K562 (cell line): ENCODE measurements around the gene ERP44. TPM values are rescaled to one million over a fixed set of nuclear protein-coding genes. Genes with fewer than 3 reads are reported as not detected.

ENCODE experiments used
- ATF1 ChIP-seq, 2 experiments: fragments of 450-650 bp in 1 of 2; IDR thresholded peaks; 2 replicates each; pipeline ENCODE4 v1.6.1; 2016; ENCODE audit warnings: missing compliant biosample characterization in 1 of 2, missing genetic modification characterization in 1 of 2
- CBFB ChIP-seq: sonication (generic); formaldehyde crosslinking; IDR thresholded peaks from 2 replicates; pipeline ENCODE4 v1.4.0; 2020; ENCODE audit warnings: mild to moderate bottlenecking, missing genetic modification reagents
- CCNT2 ChIP-seq: IDR thresholded peaks from 2 replicates; pipeline ENCODE4 v1.6.1; 2011; ENCODE audit warnings: borderline replicate concordance, low read depth, mild to moderate bottlenecking, moderate library complexity, mixed read lengths, low read length; ENCODE audit not compliant: insufficient read length; ENCODE audit errors: extremely low read depth
- ERF ChIP-seq: fragments of 450-650 bp; formaldehyde crosslinking; IDR thresholded peaks from 2 replicates; pipeline ENCODE4 v1.4.0; 2020; ENCODE audit warnings: mild to moderate bottlenecking, mixed read lengths
- HMG20A ChIP-seq: fragments of 450-650 bp; formaldehyde crosslinking; conservative IDR thresholded peaks from 2 replicates; pipeline ENCODE4 v1.4.0; 2020; ENCODE audit warnings: mild to moderate bottlenecking, mixed read lengths
- HOXB6 ChIP-seq: fragments of 250-450 bp; sonication (Bioruptor Pico); IDR thresholded peaks from 2 replicates; pipeline ENCODE4 v1.5.1; 2022; ENCODE audit warnings: mild to moderate bottlenecking, borderline replicate concordance
- LEF1 ChIP-seq: fragments of 450-650 bp; IDR thresholded peaks from 2 replicates; pipeline ENCODE4 v1.6.1; 2016; ENCODE audit warnings: mild to moderate bottlenecking
- MAFF ChIP-seq: IDR thresholded peaks from 2 replicates; pipeline ENCODE4 v1.6.1; 2012; ENCODE audit warnings: low read length, improper control_type of control experiment
- MAFG ChIP-seq: fragments of 450-650 bp; conservative IDR thresholded peaks from 2 replicates; pipeline ENCODE4 v1.6.1; 2016; ENCODE audit warnings: missing genetic modification characterization, missing compliant biosample characterization
- MAFK ChIP-seq: IDR thresholded peaks from 2 replicates; pipeline ENCODE4 v1.6.1; 2011; ENCODE audit warnings: low read length, improper control_type of control experiment
- MCM2 ChIP-seq: fragments of 450-650 bp; IDR thresholded peaks from 2 replicates; pipeline ENCODE4 v1.6.1; 2017; ENCODE audit warnings: low read depth, mild to moderate bottlenecking
- RBM17 ChIP-seq: fragments of 200-400 bp; formaldehyde crosslinking; IDR thresholded peaks from 2 replicates; pipeline ENCODE4 v1.6.1; 2017; ENCODE audit warnings: low read depth, mild to moderate bottlenecking, low read length, borderline replicate concordance
- TAL1 ChIP-seq: fragments of 450-650 bp; IDR thresholded peaks from 2 replicates; pipeline ENCODE4 v1.6.1; 2016; ENCODE audit warnings: mild to moderate bottlenecking
- TEAD4 ChIP-seq, 2 experiments: sonication (generic) in 1 of 2; formaldehyde crosslinking in 1 of 2; IDR thresholded peaks; 2 replicates each; pipeline versions ENCODE4 v1.6.1 to v1.8.0; 2012 to 2022; ENCODE audit warnings: borderline replicate concordance in 1 of 2, inconsistent platforms in 1 of 2, low read length in 1 of 2, mild to moderate bottlenecking in 1 of 2, missing genetic modification reagents in 1 of 2
- YBX1 ChIP-seq: fragments of 450-650 bp; IDR thresholded peaks from 2 replicates; pipeline ENCODE4 v1.7.1; 2016; ENCODE audit warnings: mild to moderate bottlenecking
- ZNF224 ChIP-seq: sonication (generic); formaldehyde crosslinking; IDR thresholded peaks from 2 replicates; pipeline ENCODE4 v1.8.0; 2022; ENCODE audit warnings: mild to moderate bottlenecking, missing genetic modification reagents
- ZNF316 ChIP-seq: fragments of 450-650 bp; IDR thresholded peaks from 2 replicates; pipeline ENCODE4 v1.6.1; 2016
- polyA plus RNA-seq, 8 experiments: library from polyadenylated mRNA; depleted of rRNA in 4 of 8; stranded (reverse) in 5 of 8; unstranded in 3 of 8; fragments of >200 nt; fragmentation: Nextera tagmentation in 2 of 8; fragmentation: Illumina TruSeq in 1 of 8; extraction: Ambion mirVana in 2 of 8; extraction: Trizol in 1 of 8; gene quantifications; 2 replicates each; pipeline versions ENCODE4 v1.2.1 to v1.2.3, GENCODE V29; 2011 to 2014; ENCODE audit warnings: inconsistent platforms in 1 of 8, missing spikeins in 1 of 8
- total RNA-seq, 7 experiments: library from RNA; depleted of rRNA in 6 of 7; stranded (reverse); fragments of >200 nt in 6 of 7; fragmentation: Illumina TruSeq in 2 of 7; extraction: Trizol in 2 of 7; gene quantifications; 2 replicates each; pipeline versions ENCODE4 v1.2.1 to v1.2.3, GENCODE V29; 2011 to 2021; ENCODE audit warnings: low replicate concordance in 1 of 7
- TF ChIP-seq, protein P1 (sequence below): fragments of 250-450 bp; sonication (Bioruptor Pico); IDR thresholded peaks from 2 replicates; pipeline ENCODE4 v1.4.0; 2020
- TF ChIP-seq, protein P2 (sequence below): fragments of 450-650 bp; IDR thresholded peaks from one replicate; pipeline ENCODE4 v1.6.1; 2018; ENCODE audit warnings: mild to moderate bottlenecking, moderate library complexity; ENCODE audit not compliant: partially characterized antibody
- TF ChIP-seq, protein P3 (sequence below), 2 experiments: IDR thresholded peaks; 2 replicates each; pipeline ENCODE4 v1.6.1; 2012; ENCODE audit warnings: improper control_type of control experiment in 2 of 2, low read depth in 2 of 2, low read length in 2 of 2, borderline replicate concordance in 1 of 2
- TF ChIP-seq, protein P4 (sequence below): IDR thresholded peaks from 2 replicates; pipeline ENCODE4 v1.6.1; 2014; ENCODE audit warnings: antibody characterized with exemption
- TF ChIP-seq, protein P5 (sequence below): fragments of 450-650 bp; IDR thresholded peaks from 2 replicates; pipeline ENCODE4 v1.6.1; 2016; ENCODE audit warnings: borderline replicate concordance

Gene ERP44
- total and polyA plus RNA-seq, 9 of the 15 experiments (the other 6 are each of a cell fraction or from before 2014, with no cell fraction given): 9.2 to 23.4 (median 13.6) TPM

DNA sequence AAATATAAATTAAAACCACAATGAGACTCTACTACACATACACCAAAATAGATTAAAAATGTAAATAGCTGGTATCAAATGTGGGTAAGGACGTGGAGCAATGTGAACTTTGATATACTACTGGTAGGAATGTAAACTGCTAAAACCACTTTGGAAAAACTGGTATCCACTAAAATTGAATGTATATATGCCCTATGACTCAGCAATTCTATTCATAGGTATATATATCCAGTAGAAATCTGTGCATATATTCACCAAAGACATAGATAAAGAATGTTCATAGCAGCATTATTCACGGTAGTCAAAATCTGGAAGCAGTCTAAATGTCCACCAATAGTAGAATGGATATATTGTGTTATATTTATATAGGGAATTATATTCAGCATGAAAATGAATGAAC lies 85.2 kb downstream of the ERP44 start (continued):
- TF ChIP-seq RBM17 (no peak), TEAD4 (IDR thresholded peaks at IDR 0.05; ENCODE audit: low read length) (no peak), TEAD4 (CRISPR knock-in tag; IDR thresholded peaks at IDR 0.05; ENCODE audit: borderline replicate concordance) (no peak), YBX1 (no peak), ZNF316 (peak; percentile 56), HMG20A (CRISPR knock-in tag) (no peak), CCNT2 (no peak), ERF (CRISPR knock-in tag) (no peak), MCM2 (no peak), HOXB6 (CRISPR knock-in tag) (no peak), LEF1 (no peak), CBFB (no peak), MAFF (0 out of 2 replicates have a peak, but pooled peaks have one; percentile 32), MAFG (peak; percentile 69), MAFK (peak; percentile 29; the same call in 1 of the 2 replicates), TAL1 (no peak), ZNF224 (no peak), ATF1 (CRISPR knock-in tag; IDR thresholded peaks at IDR 0.05) (no peak), ATF1 (tag; IDR thresholded peaks at IDR 0.05) (no peak)
- TF ChIP-seq, protein P1, sequence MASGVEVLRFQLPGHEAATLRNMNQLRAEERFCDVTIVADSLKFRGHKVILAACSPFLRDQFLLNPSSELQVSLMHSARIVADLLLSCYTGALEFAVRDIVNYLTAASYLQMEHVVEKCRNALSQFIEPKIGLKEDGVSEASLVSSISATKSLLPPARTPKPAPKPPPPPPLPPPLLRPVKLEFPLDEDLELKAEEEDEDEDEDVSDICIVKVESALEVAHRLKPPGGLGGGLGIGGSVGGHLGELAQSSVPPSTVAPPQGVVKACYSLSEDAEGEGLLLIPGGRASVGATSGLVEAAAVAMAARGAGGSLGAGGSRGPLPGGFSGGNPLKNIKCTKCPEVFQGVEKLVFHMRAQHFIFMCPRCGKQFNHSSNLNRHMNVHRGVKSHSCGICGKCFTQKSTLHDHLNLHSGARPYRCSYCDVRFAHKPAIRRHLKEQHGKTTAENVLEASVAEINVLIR (CRISPR knock-in tag): no peak
- TF ChIP-seq, protein P2, sequence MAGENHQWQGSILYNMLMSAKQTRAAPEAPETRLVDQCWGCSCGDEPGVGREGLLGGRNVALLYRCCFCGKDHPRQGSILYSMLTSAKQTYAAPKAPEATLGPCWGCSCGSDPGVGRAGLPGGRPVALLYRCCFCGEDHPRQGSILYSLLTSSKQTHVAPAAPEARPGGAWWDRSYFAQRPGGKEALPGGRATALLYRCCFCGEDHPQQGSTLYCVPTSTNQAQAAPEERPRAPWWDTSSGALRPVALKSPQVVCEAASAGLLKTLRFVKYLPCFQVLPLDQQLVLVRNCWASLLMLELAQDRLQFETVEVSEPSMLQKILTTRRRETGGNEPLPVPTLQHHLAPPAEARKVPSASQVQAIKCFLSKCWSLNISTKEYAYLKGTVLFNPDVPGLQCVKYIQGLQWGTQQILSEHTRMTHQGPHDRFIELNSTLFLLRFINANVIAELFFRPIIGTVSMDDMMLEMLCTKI: no peak
- TF ChIP-seq, protein P3, sequence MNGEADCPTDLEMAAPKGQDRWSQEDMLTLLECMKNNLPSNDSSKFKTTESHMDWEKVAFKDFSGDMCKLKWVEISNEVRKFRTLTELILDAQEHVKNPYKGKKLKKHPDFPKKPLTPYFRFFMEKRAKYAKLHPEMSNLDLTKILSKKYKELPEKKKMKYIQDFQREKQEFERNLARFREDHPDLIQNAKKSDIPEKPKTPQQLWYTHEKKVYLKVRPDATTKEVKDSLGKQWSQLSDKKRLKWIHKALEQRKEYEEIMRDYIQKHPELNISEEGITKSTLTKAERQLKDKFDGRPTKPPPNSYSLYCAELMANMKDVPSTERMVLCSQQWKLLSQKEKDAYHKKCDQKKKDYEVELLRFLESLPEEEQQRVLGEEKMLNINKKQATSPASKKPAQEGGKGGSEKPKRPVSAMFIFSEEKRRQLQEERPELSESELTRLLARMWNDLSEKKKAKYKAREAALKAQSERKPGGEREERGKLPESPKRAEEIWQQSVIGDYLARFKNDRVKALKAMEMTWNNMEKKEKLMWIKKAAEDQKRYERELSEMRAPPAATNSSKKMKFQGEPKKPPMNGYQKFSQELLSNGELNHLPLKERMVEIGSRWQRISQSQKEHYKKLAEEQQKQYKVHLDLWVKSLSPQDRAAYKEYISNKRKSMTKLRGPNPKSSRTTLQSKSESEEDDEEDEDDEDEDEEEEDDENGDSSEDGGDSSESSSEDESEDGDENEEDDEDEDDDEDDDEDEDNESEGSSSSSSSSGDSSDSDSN (IDR thresholded peaks at IDR 0.05; ENCODE audit: borderline replicate concordance in 1 of 2, low read depth in 2 of 2, low read length in 2 of 2): no peak
- TF ChIP-seq, protein P4, sequence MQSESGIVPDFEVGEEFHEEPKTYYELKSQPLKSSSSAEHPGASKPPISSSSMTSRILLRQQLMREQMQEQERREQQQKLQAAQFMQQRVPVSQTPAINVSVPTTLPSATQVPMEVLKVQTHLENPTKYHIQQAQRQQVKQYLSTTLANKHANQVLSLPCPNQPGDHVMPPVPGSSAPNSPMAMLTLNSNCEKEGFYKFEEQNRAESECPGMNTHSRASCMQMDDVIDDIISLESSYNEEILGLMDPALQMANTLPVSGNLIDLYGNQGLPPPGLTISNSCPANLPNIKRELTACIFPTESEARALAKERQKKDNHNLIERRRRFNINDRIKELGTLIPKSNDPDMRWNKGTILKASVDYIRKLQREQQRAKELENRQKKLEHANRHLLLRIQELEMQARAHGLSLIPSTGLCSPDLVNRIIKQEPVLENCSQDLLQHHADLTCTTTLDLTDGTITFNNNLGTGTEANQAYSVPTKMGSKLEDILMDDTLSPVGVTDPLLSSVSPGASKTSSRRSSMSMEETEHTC: no peak
- TF ChIP-seq, protein P5, sequence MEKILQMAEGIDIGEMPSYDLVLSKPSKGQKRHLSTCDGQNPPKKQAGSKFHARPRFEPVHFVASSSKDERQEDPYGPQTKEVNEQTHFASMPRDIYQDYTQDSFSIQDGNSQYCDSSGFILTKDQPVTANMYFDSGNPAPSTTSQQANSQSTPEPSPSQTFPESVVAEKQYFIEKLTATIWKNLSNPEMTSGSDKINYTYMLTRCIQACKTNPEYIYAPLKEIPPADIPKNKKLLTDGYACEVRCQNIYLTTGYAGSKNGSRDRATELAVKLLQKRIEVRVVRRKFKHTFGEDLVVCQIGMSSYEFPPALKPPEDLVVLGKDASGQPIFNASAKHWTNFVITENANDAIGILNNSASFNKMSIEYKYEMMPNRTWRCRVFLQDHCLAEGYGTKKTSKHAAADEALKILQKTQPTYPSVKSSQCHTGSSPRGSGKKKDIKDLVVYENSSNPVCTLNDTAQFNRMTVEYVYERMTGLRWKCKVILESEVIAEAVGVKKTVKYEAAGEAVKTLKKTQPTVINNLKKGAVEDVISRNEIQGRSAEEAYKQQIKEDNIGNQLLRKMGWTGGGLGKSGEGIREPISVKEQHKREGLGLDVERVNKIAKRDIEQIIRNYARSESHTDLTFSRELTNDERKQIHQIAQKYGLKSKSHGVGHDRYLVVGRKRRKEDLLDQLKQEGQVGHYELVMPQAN: no peak
